WTC11 (cell line): Measurements from ENCODE around the gene COG1.

Experiments used
- AFF4 ChIP-seq: sonication (generic); formaldehyde crosslinking; IDR thresholded peaks from 2 replicates; pipeline ENCODE4 v1.8.1; 2023; ENCODE audit warnings: mild to moderate bottlenecking, missing genetic modification reagents, borderline replicate concordance
- ARID4B ChIP-seq: sonication (generic); formaldehyde crosslinking; IDR thresholded peaks from 2 replicates; pipeline ENCODE4 v1.8.0; 2023; ENCODE audit warnings: missing genetic modification reagents, mild to moderate bottlenecking, borderline replicate concordance
- ATF3 ChIP-seq: sonication (generic); formaldehyde crosslinking; conservative IDR thresholded peaks from 2 replicates; pipeline ENCODE4 v1.8.1; 2022; ENCODE audit warnings: mild to moderate bottlenecking, missing genetic modification reagents
- ATF6 ChIP-seq: sonication (generic); formaldehyde crosslinking; IDR thresholded peaks from 2 replicates; pipeline ENCODE4 v1.8.1; 2023; ENCODE audit warnings: mild to moderate bottlenecking, missing genetic modification reagents
- CTCF ChIP-seq: fragments of 200-600 bp; IDR thresholded peaks from 2 replicates; pipeline ENCODE4 v1.8.0; 2022; ENCODE audit warnings: antibody characterized with exemption
- E2F4 ChIP-seq: sonication (generic); formaldehyde crosslinking; IDR thresholded peaks from 2 replicates; pipeline ENCODE4 v1.8.1; 2022; ENCODE audit warnings: low read depth, mild to moderate bottlenecking, moderate library complexity, missing genetic modification reagents, borderline replicate concordance
- ETV6 ChIP-seq: sonication (generic); formaldehyde crosslinking; IDR thresholded peaks from 2 replicates; pipeline ENCODE4 v1.8.1; 2022; ENCODE audit warnings: mild to moderate bottlenecking, missing genetic modification reagents
- FOXJ3 ChIP-seq: sonication (generic); formaldehyde crosslinking; IDR thresholded peaks from 2 replicates; pipeline ENCODE4 v1.9.0; 2021; ENCODE audit warnings: missing genetic modification reagents, mild to moderate bottlenecking, borderline replicate concordance
- SP1 ChIP-seq: sonication (generic); formaldehyde crosslinking; conservative IDR thresholded peaks from 2 replicates; pipeline ENCODE4 v1.8.1; 2022; ENCODE audit warnings: missing genetic modification reagents
- TEAD4 ChIP-seq: sonication (generic); formaldehyde crosslinking; IDR thresholded peaks from 2 replicates; pipeline ENCODE4 v1.8.0; 2022; ENCODE audit warnings: mild to moderate bottlenecking, missing genetic modification reagents
- USF2 ChIP-seq: sonication (generic); formaldehyde crosslinking; IDR thresholded peaks from 2 replicates; pipeline ENCODE4 v1.8.1; 2023; ENCODE audit warnings: mild to moderate bottlenecking, missing genetic modification reagents, moderate library complexity
- ZNF232 ChIP-seq: sonication (generic); formaldehyde crosslinking; IDR thresholded peaks from 2 replicates; pipeline ENCODE4 v1.8.0; 2022; ENCODE audit warnings: mild to moderate bottlenecking, missing genetic modification reagents
- ZNF263 ChIP-seq: sonication (generic); formaldehyde crosslinking; IDR thresholded peaks from 2 replicates; pipeline ENCODE4 v1.8.1; 2022; ENCODE audit warnings: low read depth, mild to moderate bottlenecking, moderate library complexity, missing genetic modification reagents
- ZNF671 ChIP-seq: fragments of 250-450 bp; sonication (Bioruptor Pico); IDR thresholded peaks from 2 replicates; pipeline ENCODE4 v1.8.0; 2021; ENCODE audit warnings: mild to moderate bottlenecking

GRCh38 chr17:73189417-73190099 is 3.3 kb upstream of the COG1 start:
- TF ChIP-seq ZNF671 (CRISPR knock-in tag) (no peak), ARID4B (no peak), CTCF (no peak), ATF6 (CRISPR knock-in tag) (no peak), ETV6 (CRISPR knock-in tag) (no peak), E2F4 (CRISPR knock-in tag) (no peak), USF2 (CRISPR knock-in tag) (peak; percentile 84), FOXJ3 (no peak), AFF4 (CRISPR knock-in tag) (no peak), ZNF232 (CRISPR knock-in tag) (no peak), TEAD4 (CRISPR knock-in tag) (no peak), SP1 (CRISPR knock-in tag) (no peak), ZNF263 (no peak), ATF3 (CRISPR knock-in tag) (no peak)
